Measurements from ENCODE around the gene LTBP1.

Gene LTBP1

GRCh38 chr2:33340280-33340679 is 393.5 kb downstream of the LTBP1 start:
- DNase-seq (ENCODE audit: insufficient read length): no peak
- FAIRE-seq: no peak
- TF ChIP-seq TAF1 (IDR thresholded peaks at IDR 0.05; ENCODE audit: borderline replicate concordance, low read depth, low read length) (no peak), POLR2AphosphoS5 (IDR thresholded peaks at IDR 0.05; ENCODE audit: low read depth, low read length) (no peak), POLR2A (IDR thresholded peaks at IDR 0.05; ENCODE audit: low read depth, low read length) (no peak)

GRCh38 chr2:33342171-33342570 is 395.4 kb downstream of the LTBP1 start:
- DNase-seq (ENCODE audit: insufficient read length): no peak
- no peak for FAIRE-seq
- TF ChIP-seq POLR2A (IDR thresholded peaks at IDR 0.05; ENCODE audit: low read depth, low read length) (no peak), POLR2AphosphoS5 (IDR thresholded peaks at IDR 0.05; ENCODE audit: low read depth, low read length) (no peak), TAF1 (IDR thresholded peaks at IDR 0.05; ENCODE audit: borderline replicate concordance, low read depth, low read length) (no peak)

- no peak for DNase-seq (ENCODE audit: insufficient read length)
- no peak for FAIRE-seq
- TF ChIP-seq POLR2AphosphoS5 (IDR thresholded peaks at IDR 0.05; ENCODE audit: low read depth, low read length) (no peak), TAF1 (IDR thresholded peaks at IDR 0.05; ENCODE audit: borderline replicate concordance, low read depth, low read length) (no peak), POLR2A (IDR thresholded peaks at IDR 0.05; ENCODE audit: low read depth, low read length) (no peak)
Observed at GRCh38 chr2:33342705-33343104, 396.0 kb downstream of the LTBP1 start.

- TF ChIP-seq POLR2A (IDR thresholded peaks at IDR 0.05; ENCODE audit: low read depth, low read length): no peak
- TF ChIP-seq POLR2AphosphoS5 (IDR thresholded peaks at IDR 0.05; ENCODE audit: low read depth, low read length): no peak
- TF ChIP-seq TAF1 (IDR thresholded peaks at IDR 0.05; ENCODE audit: borderline replicate concordance, low read depth, low read length): no peak
- no peak for FAIRE-seq
- DNase-seq (ENCODE audit: insufficient read length): no peak
Observed at GRCh38 chr2:33343387-33343895, 396.7 kb downstream of the LTBP1 start.

GRCh38 chr2:33344230-33344629 is 397.5 kb downstream of the LTBP1 start:
- DNase-seq (ENCODE audit: insufficient read length) (no peak), FAIRE-seq (no peak)
- TF ChIP-seq TAF1 (IDR thresholded peaks at IDR 0.05; ENCODE audit: borderline replicate concordance, low read depth, low read length): no peak
- no peak for TF ChIP-seq POLR2AphosphoS5 (IDR thresholded peaks at IDR 0.05; ENCODE audit: low read depth, low read length)

- FAIRE-seq (no peak), DNase-seq (ENCODE audit: insufficient read length) (no peak)
- TF ChIP-seq TAF1 (IDR thresholded peaks at IDR 0.05; ENCODE audit: borderline replicate concordance, low read depth, low read length) (no peak), POLR2A (IDR thresholded peaks at IDR 0.05; ENCODE audit: low read depth, low read length) (no peak), POLR2AphosphoS5 (IDR thresholded peaks at IDR 0.05; ENCODE audit: low read depth, low read length) (no peak)
Observed at GRCh38 chr2:33347856-33348255, 401.1 kb downstream of the LTBP1 start.

GRCh38 chr2:33350632-33351031 is 403.9 kb downstream of the LTBP1 start:
- no peak for FAIRE-seq
- TF ChIP-seq TAF1 (IDR thresholded peaks at IDR 0.05; ENCODE audit: borderline replicate concordance, low read depth, low read length): no peak
- no peak for TF ChIP-seq POLR2A (IDR thresholded peaks at IDR 0.05; ENCODE audit: low read depth, low read length)
- no peak for TF ChIP-seq POLR2AphosphoS5 (IDR thresholded peaks at IDR 0.05; ENCODE audit: low read depth, low read length)
- DNase-seq (ENCODE audit: insufficient read length): no peak

- TF ChIP-seq POLR2A (IDR thresholded peaks at IDR 0.05; ENCODE audit: low read depth, low read length) (no peak), TAF1 (IDR thresholded peaks at IDR 0.05; ENCODE audit: borderline replicate concordance, low read depth, low read length) (no peak), POLR2AphosphoS5 (IDR thresholded peaks at IDR 0.05; ENCODE audit: low read depth, low read length) (no peak)
- FAIRE-seq (no peak), DNase-seq (ENCODE audit: insufficient read length) (no peak)
Observed at GRCh38 chr2:33351781-33352180, 405.0 kb downstream of the LTBP1 start.

- FAIRE-seq (no peak), DNase-seq (ENCODE audit: insufficient read length) (no peak)
- no peak for TF ChIP-seq POLR2A (IDR thresholded peaks at IDR 0.05; ENCODE audit: low read depth, low read length)
- TF ChIP-seq TAF1 (IDR thresholded peaks at IDR 0.05; ENCODE audit: borderline replicate concordance, low read depth, low read length): no peak
- no peak for TF ChIP-seq POLR2AphosphoS5 (IDR thresholded peaks at IDR 0.05; ENCODE audit: low read depth, low read length)
Observed at GRCh38 chr2:33354981-33355380, 408.2 kb downstream of the LTBP1 start.

- FAIRE-seq: no peak
- no peak for TF ChIP-seq TAF1 (IDR thresholded peaks at IDR 0.05; ENCODE audit: borderline replicate concordance, low read depth, low read length)
- TF ChIP-seq POLR2A (IDR thresholded peaks at IDR 0.05; ENCODE audit: low read depth, low read length): no peak
- no peak for TF ChIP-seq POLR2AphosphoS5 (IDR thresholded peaks at IDR 0.05; ENCODE audit: low read depth, low read length)
- no peak for DNase-seq (ENCODE audit: insufficient read length)
Observed at GRCh38 chr2:33358878-33359277, 412.1 kb downstream of the LTBP1 start.

- DNase-seq (ENCODE audit: insufficient read length) (no peak), FAIRE-seq (no peak)
Observed at GRCh38 chr2:33363325-33364298, 416.9 kb downstream of the LTBP1 start.

More at GRCh38 chr2:33363325-33364298, 416.9 kb downstream of the LTBP1 start:
- TF ChIP-seq POLR2AphosphoS5 (IDR thresholded peaks at IDR 0.05; ENCODE audit: low read depth, low read length): no peak
- TF ChIP-seq POLR2A (IDR thresholded peaks at IDR 0.05; ENCODE audit: low read depth, low read length): no peak
- no peak for TF ChIP-seq TAF1 (IDR thresholded peaks at IDR 0.05; ENCODE audit: borderline replicate concordance, low read depth, low read length)

Data from GM12892 (cell line).